ENCODE measurements around the gene COPG2. TPM values are rescaled to one million over a fixed set of nuclear protein-coding genes. Genes with fewer than 3 reads are reported as not detected.

COPG2 gene
- polyA plus RNA-seq, 1 donor, result 65.3 TPM

DNA sequence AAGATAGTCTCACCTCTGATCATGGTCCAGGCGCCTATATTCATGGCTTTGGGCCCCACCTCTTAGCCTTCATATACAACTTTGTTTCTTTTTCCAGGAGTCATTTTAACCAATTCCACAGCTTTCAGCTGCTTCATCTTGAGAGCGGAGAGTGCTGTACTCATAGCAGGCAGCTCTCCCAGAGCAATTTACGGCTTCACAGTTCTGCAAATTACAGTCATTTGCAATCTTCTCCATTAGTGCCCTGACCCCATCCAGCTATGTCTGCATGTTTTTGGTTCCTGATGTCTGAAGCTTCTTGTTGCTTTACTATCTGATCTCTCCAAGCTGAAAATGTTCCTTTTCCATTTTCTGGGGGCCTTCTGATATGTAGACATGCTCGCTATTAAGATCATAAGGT is 194.7 kb downstream of the COPG2 start:
- no peak for DNase-seq

GRCh38 chr7:130473289-130473688 is 195.3 kb downstream of the COPG2 start:
- DNase-seq, result no peak

DNA sequence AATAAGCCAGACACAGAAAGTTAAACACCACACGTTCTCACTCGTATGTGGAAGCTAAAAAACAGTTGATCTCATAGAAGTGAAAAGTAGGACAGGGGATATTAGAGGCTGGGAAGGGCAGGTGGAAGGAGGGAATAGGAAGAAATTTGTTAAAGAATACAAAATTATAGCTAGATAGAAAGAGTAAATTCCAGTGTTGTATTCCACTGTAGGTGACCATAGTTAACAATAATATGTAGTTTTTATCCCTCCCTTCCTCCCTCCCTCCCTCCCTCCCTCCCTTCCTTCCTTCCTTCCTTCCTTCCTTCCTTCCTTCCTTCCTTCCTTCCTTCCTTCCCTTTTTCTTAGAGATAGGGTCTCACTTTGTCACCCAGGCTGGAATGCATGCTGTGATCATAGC is 196.6 kb downstream of the COPG2 start:
- DNase-seq, result no peak

- no peak for DNase-seq
Measured at GRCh38 chr7:130468612-130469011, 199.9 kb downstream of the COPG2 start.

- no peak for DNase-seq
Measured at GRCh38 chr7:130463553-130464434, 204.8 kb downstream of the COPG2 start.

- DNase-seq, result no peak
Measured at GRCh38 chr7:130461272-130461671, 207.3 kb downstream of the COPG2 start.

GRCh38 chr7:130458257-130458656 is 210.3 kb downstream of the COPG2 start:
- DNase-seq, result no peak

Other genes starting within 250 kb of the COPG2 start
- 32.3 TPM for gene CEP41, start 227.7 kb downstream of the COPG2 start, polyA plus RNA-seq (ENCODE audit: insufficient read length)
- 776 TPM for gene MEST, start 176.7 kb downstream of the COPG2 start, polyA plus RNA-seq (ENCODE audit: insufficient read length)
- not detected for gene TSGA13, start 17.8 kb upstream of the COPG2 start, polyA plus RNA-seq (ENCODE audit: insufficient read length)
- gene KLF14, start 65.5 kb upstream of the COPG2 start, polyA plus RNA-seq (ENCODE audit: insufficient read length), result 0.76 TPM